K562 (cell line): ENCODE data around the gene MKLN1. TPM values are rescaled to one million over a fixed set of nuclear protein-coding genes. Genes with fewer than 3 reads are reported as not detected.

Experiments used
- ATAC-seq: fragments of 200-7000 bp; cut with Tn5 transposase; 3 replicates; pipeline ENCODE4 v1.9.1; 2020; ENCODE audit warnings: moderate library complexity
- BruUV-seq: library from RNA; stranded (reverse); fragments of 400-500 nt; replicated peaks from 2 replicates; lab custom pipeline; 2021; lab: Mats Ljungman, UMichigan
- CTCF ChIA-PET: fragments of 300-600 bp; formaldehyde crosslinking; extraction: SDS; loops from one replicate; lab custom pipeline; 2021; ENCODE audit warnings: low intra/inter-chr PET ratio; lab: Yijun Ruan, JAX
- POLR2A ChIA-PET: fragments of 300-600, 350-650 bp; sonication (Branson Sonifier 250); formaldehyde crosslinking; extraction: SDS; loops from one replicate; lab custom pipeline; 2021; ENCODE audit warnings: antibody characterized with exemption, inconsistent platforms; lab: Yijun Ruan, JAX
- DNase-seq, 4 experiments: peaks; one replicate each; pipeline versions ENCODE4 v3.0.0 to v3.0.0-alpha.2; 2011 to 2018; ENCODE audit warnings: low spot score in 3 of 4, mixed read lengths in 3 of 4; ENCODE audit errors: extremely low read depth in 1 of 4
- FAIRE-seq: peaks from 2 replicates; lab custom pipeline; 2011; peaks lifted over from hg19 to GRCh38; lab: Jason Lieb, UNC
- H2AFZ ChIP-seq: 2 replicates; pipeline ENCODE4 v1.6.0; 2011; ENCODE audit warnings: low read depth, low read length, control low read depth, inconsistent platforms
- H3K27ac ChIP-seq: fragments of 200-600 bp; 3 replicates; pipeline ENCODE4 v1.8.0; 2011; ENCODE audit warnings: low read depth, mild to moderate bottlenecking, control low read depth, inconsistent platforms, low read length, moderate library complexity, mixed read lengths; ENCODE audit errors: extremely low read depth
- H3K27me3 ChIP-seq, 2 experiments: fragments of 300-600 bp in 1 of 2; 2 replicates in 1 of 2; 3 replicates in 1 of 2; pipeline versions ENCODE4 v1.6.0 to v1.8.0; 2011; ENCODE audit warnings: inconsistent platforms in 2 of 2, low read length in 2 of 2, mild to moderate bottlenecking in 1 of 2, mixed read lengths in 1 of 2, moderate library complexity in 1 of 2; ENCODE audit not compliant: control insufficient read depth in 2 of 2, insufficient read depth in 2 of 2
- H3K36me3 ChIP-seq: fragments of 300-600 bp; 3 replicates; pipeline ENCODE4 v1.8.0; 2011; ENCODE audit warnings: mild to moderate bottlenecking, low read length, inconsistent platforms; ENCODE audit not compliant: control insufficient read depth, insufficient read depth
- H3K4me1 ChIP-seq, 2 experiments: fragments of 200-600 bp in 1 of 2; replicated peaks in 1 of 2; 2 replicates in 1 of 2; 3 replicates in 1 of 2; pipeline versions ENCODE4 v1.5.1 to v1.8.0; 2011; ENCODE audit warnings: inconsistent platforms in 2 of 2, low read length in 2 of 2, mild to moderate bottlenecking in 1 of 2, mixed read lengths in 1 of 2, moderate library complexity in 1 of 2; ENCODE audit not compliant: control insufficient read depth in 2 of 2, insufficient read depth in 2 of 2
- H3K4me2 ChIP-seq: 2 replicates; pipeline ENCODE4 v1.6.1; 2011; ENCODE audit warnings: low read length, control low read depth, inconsistent platforms, mixed read lengths; ENCODE audit not compliant: insufficient read depth
- H3K4me3 ChIP-seq: fragments of 200-600 bp; sonication (generic), shearing (Covaris generic); 2 replicates; pipeline ENCODE4 v1.5.1; 2016; ENCODE audit warnings: control low read depth, inconsistent platforms
- H3K79me2 ChIP-seq: fragments of 200-600 bp; 3 replicates; pipeline ENCODE4 v1.8.0; 2011; ENCODE audit warnings: low read length, inconsistent platforms; ENCODE audit not compliant: control insufficient read depth, insufficient read depth
- H3K9ac ChIP-seq, 2 experiments: 2 replicates each; pipeline versions ENCODE4 v1.6.0 to v1.6.1; 2011; ENCODE audit warnings: low read depth in 2 of 2, low read length in 2 of 2, control low read depth in 1 of 2, inconsistent platforms in 1 of 2, mild to moderate bottlenecking in 1 of 2, mixed read lengths in 1 of 2; ENCODE audit not compliant: insufficient read depth in 1 of 2
- H3K9me1 ChIP-seq: one replicate; pipeline ENCODE4 v1.6.0; 2011; ENCODE audit warnings: inconsistent platforms, mild to moderate bottlenecking, low read length, moderate library complexity; ENCODE audit not compliant: control insufficient read depth, insufficient read depth
- H3K9me3 ChIP-seq: replicated peaks from 2 replicates; pipeline ENCODE4 v1.5.1; 2011; ENCODE audit warnings: low read depth, low read length, inconsistent platforms; ENCODE audit not compliant: control insufficient read depth, insufficient read depth
- H4K20me1 ChIP-seq: replicated peaks from 2 replicates; pipeline ENCODE4 v1.6.1; 2011; ENCODE audit warnings: low read length, inconsistent platforms, mixed read lengths; ENCODE audit not compliant: control insufficient read depth, insufficient read depth
- FOXJ2 ChIP-seq: fragments of 200-800 bp; sonication (Bioruptor generic); IDR thresholded peaks from 2 replicates; pipeline ENCODE4 v1.6.1; 2016; ENCODE audit warnings: missing genetic modification characterization, missing compliant biosample characterization
- FOXK2 ChIP-seq, 2 experiments: fragments of 450-650 bp; IDR thresholded peaks in 1 of 2; conservative IDR thresholded peaks in 1 of 2; 2 replicates each; pipeline ENCODE4 v1.6.1; 2016; ENCODE audit warnings: low read depth in 2 of 2, mild to moderate bottlenecking in 1 of 2
- HOXB6 ChIP-seq: fragments of 250-450 bp; sonication (Bioruptor Pico); IDR thresholded peaks from 2 replicates; pipeline ENCODE4 v1.5.1; 2022; ENCODE audit warnings: mild to moderate bottlenecking, borderline replicate concordance
- MAZ ChIP-seq, 2 experiments: fragments of 450-650 bp in 1 of 2; sonication (generic) in 1 of 2; formaldehyde crosslinking; IDR thresholded peaks in 1 of 2; conservative IDR thresholded peaks in 1 of 2; 2 replicates each; pipeline versions ENCODE4 v1.4.0 to v1.5.0; 2020; ENCODE audit warnings: mild to moderate bottlenecking in 1 of 2, missing genetic modification reagents in 1 of 2
- RHOXF2B ChIP-seq: fragments of 250-450 bp; sonication (Bioruptor Pico); conservative IDR thresholded peaks from 2 replicates; pipeline ENCODE4 v1.5.1; 2021
- ZNF384 ChIP-seq: IDR thresholded peaks from 2 replicates; pipeline ENCODE4 v1.6.1; 2012; ENCODE audit warnings: low read depth, low read length, improper control_type of control experiment
- WGBS: fragments of 100-300 bp; shearing (Covaris generic); methylation state at CpG from one replicate; pipeline ENCODE4 v1.1.6; 2016; ENCODE audit warnings: low coverage, mixed read lengths; ENCODE audit not compliant: insufficient coverage; ENCODE audit errors: missing lambda C conversion rate; 5-methylcytosine and 5-hydroxymethylcytosine counted together
- in situ Hi-C: fragments of 300-500 bp; cut with MboI; formaldehyde crosslinking; loops from 4 replicates; pipeline ENCODE4 v1.15.0; 2018; ENCODE audit warnings: inconsistent platforms, mixed read lengths
- intact Hi-C: fragments of 100-400 bp; cut with micrococcal nuclease; formaldehyde crosslinking; loops from 2 replicates; pipeline ENCODE4 v1.14.2; 2022
- polyA plus RNA-seq, 8 experiments: library from polyadenylated mRNA; depleted of rRNA in 4 of 8; stranded (reverse) in 5 of 8; unstranded in 3 of 8; fragments of >200 nt; fragmentation: Nextera tagmentation in 2 of 8; fragmentation: Illumina TruSeq in 1 of 8; extraction: Ambion mirVana in 2 of 8; extraction: Trizol in 1 of 8; gene quantifications; 2 replicates each; pipeline versions ENCODE4 v1.2.1 to v1.2.3, GENCODE V29; 2011 to 2014; ENCODE audit warnings: inconsistent platforms in 1 of 8, missing spikeins in 1 of 8
- total RNA-seq, 7 experiments: library from RNA; depleted of rRNA in 6 of 7; stranded (reverse); fragments of >200 nt in 6 of 7; fragmentation: Illumina TruSeq in 2 of 7; extraction: Trizol in 2 of 7; gene quantifications; 2 replicates each; pipeline versions ENCODE4 v1.2.1 to v1.2.3, GENCODE V29; 2011 to 2021; ENCODE audit warnings: low replicate concordance in 1 of 7
- TF ChIP-seq, protein P1 (sequence below): fragments of 450-650 bp; formaldehyde crosslinking; IDR thresholded peaks from 2 replicates; pipeline ENCODE4 v1.4.0; 2022; ENCODE audit warnings: missing genetic modification characterization
- TF ChIP-seq, protein P2 (sequence below): fragments of 250-450 bp; sonication (Bioruptor Pico); IDR thresholded peaks from 2 replicates; pipeline ENCODE4 v1.8.0; 2021; ENCODE audit warnings: borderline replicate concordance, mild to moderate bottlenecking, moderate library complexity; ENCODE audit not compliant: poor library complexity, severe bottlenecking

MKLN1 gene
- total and polyA plus RNA-seq, 9 of the 15 experiments (the other 6 are each of a cell fraction or from before 2014, with no cell fraction given), result 18.6 to 80.4 (median 56.0) TPM

DNA sequence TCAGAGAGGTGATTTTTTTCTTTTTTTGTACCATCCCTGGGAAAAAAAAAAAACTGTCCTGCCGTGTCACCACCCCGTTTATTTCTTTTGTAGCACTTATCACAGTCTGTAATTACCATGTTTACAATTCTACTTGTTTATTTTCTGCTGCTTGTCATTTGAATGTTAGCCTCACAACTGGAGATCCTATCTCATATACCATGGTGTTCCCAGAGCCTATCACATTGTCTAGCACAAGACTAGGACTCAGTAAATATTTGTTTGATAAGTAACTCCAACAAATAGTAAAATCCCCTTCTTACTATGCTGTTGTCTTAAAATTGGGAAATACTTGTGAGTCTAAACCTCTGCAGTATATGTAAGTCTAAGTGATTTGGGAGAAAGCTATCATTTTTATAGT, 36.0 kb downstream of the MKLN1 start:
- FAIRE-seq, result no peak
- CTCF ChIA-PET, result no interaction called here
- no peak overlapping the region for H3K4me2 ChIP-seq

More for the DNA sequence above, 36.0 kb downstream of the MKLN1 start:
- Histone ChIP-seq H4K20me1 (no peaks in the 10 kb centered on the region; the same call in 1 of the 2 replicates), H3K27me3 (no peaks in the 10 kb centered on the region), H2AFZ (no peak overlapping the region), H3K9me1 (no peaks in the 10 kb centered on the region), H3K4me3 (no peak overlapping the region), H3K9me3 (no peaks in the 10 kb centered on the region), H3K4me1 (peaks cover 0 to 12% of the 10 kb centered on the region in 2 experiments; a peak in 2 of 5 replicates), H3K27ac (no peak overlapping the region), H3K79me2 (peaks cover 100% of the 10 kb centered on the region), H3K9ac (no peak overlapping the region), H3K36me3 (no peaks in the 10 kb centered on the region)
- no peak for DNase-seq
- in situ Hi-C loops, result no loop called here
- no peak for ATAC-seq
- WGBS, result 49% methylated on average over 2 of the region's 2 CpGs
- intact Hi-C loops, result no loop called here
- POLR2A ChIA-PET, result no interaction called here
- BruUV-seq, result no TSS peak
- TF ChIP-seq ZNF384 (0 out of 2 replicates have a peak, but pooled peaks have one; percentile 13), FOXJ2 (tag) (peak; percentile 59; the same call in 1 of the 2 replicates), RHOXF2B (no peak), HOXB6 (CRISPR knock-in tag) (no peak), FOXK2 (conservative IDR thresholded peaks at IDR 0.05 in 1 of 2, IDR thresholded peaks at IDR 0.05 in 1 of 2; ENCODE audit: low read depth in 2 of 2) (peak; percentile 33 to 44; a peak in 2 of 4 replicates), MAZ (CRISPR knock-in tag; conservative IDR thresholded peaks at IDR 0.05 in 1 of 2, IDR thresholded peaks at IDR 0.05 in 1 of 2) (no peak)
- TF ChIP-seq, protein P1, sequence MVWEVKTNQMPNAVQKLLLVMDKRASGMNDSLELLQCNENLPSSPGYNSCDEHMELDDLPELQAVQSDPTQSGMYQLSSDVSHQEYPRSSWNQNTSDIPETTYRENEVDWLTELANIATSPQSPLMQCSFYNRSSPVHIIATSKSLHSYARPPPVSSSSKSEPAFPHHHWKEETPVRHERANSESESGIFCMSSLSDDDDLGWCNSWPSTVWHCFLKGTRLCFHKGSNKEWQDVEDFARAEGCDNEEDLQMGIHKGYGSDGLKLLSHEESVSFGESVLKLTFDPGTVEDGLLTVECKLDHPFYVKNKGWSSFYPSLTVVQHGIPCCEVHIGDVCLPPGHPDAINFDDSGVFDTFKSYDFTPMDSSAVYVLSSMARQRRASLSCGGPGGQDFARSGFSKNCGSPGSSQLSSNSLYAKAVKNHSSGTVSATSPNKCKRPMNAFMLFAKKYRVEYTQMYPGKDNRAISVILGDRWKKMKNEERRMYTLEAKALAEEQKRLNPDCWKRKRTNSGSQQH (CRISPR knock-in tag), result no peak
- TF ChIP-seq, protein P2, sequence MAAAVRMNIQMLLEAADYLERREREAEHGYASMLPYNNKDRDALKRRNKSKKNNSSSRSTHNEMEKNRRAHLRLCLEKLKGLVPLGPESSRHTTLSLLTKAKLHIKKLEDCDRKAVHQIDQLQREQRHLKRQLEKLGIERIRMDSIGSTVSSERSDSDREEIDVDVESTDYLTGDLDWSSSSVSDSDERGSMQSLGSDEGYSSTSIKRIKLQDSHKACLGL (CRISPR knock-in tag), result no peak
